Measurements from ENCODE around the gene ACOXL.

Gene ACOXL

GRCh38 chr2:111029181-111029927 lies 297.0 kb downstream of the ACOXL start:
- TF ChIP-seq CTCF (IDR thresholded peaks at IDR 0.05; ENCODE audit: low read depth, low read length) = no peak
- H3K4me3 ChIP-seq (ENCODE audit: low read depth, low read length) = no peak overlapping the region

GRCh38 chr2:111030260-111030891 lies 298.0 kb downstream of the ACOXL start:
- no peak overlapping the region for H3K4me3 ChIP-seq (ENCODE audit: low read depth, low read length)

GRCh38 chr2:111030945-111031344 lies 298.6 kb downstream of the ACOXL start:
- no peak for TF ChIP-seq CTCF (IDR thresholded peaks at IDR 0.05; ENCODE audit: low read depth, low read length)
- H3K4me3 ChIP-seq (ENCODE audit: low read depth, low read length) = no peak overlapping the region

More at GRCh38 chr2:111030260-111030891, 298.0 kb downstream of the ACOXL start:
- TF ChIP-seq CTCF (IDR thresholded peaks at IDR 0.05; ENCODE audit: low read depth, low read length) = no peak

GRCh38 chr2:111031546-111032478 lies 299.4 kb downstream of the ACOXL start:
- H3K4me3 ChIP-seq (ENCODE audit: low read depth, low read length) = no peak overlapping the region
- no peak for TF ChIP-seq CTCF (IDR thresholded peaks at IDR 0.05; ENCODE audit: low read depth, low read length)

GRCh38 chr2:111032721-111033429 lies 300.5 kb downstream of the ACOXL start:
- no peak for TF ChIP-seq CTCF (IDR thresholded peaks at IDR 0.05; ENCODE audit: low read depth, low read length)
- H3K4me3 ChIP-seq (ENCODE audit: low read depth, low read length) = no peak overlapping the region

GRCh38 chr2:111034146-111034545 lies 301.8 kb downstream of the ACOXL start:
- H3K4me3 ChIP-seq (ENCODE audit: low read depth, low read length) = no peak overlapping the region
- no peak for TF ChIP-seq CTCF (IDR thresholded peaks at IDR 0.05; ENCODE audit: low read depth, low read length)

All from WI38 (cell line).